NCI-H128 (cell line): ENCODE measurements around the gene INSL3.

ENCODE experiments used
- DNase-seq: peaks from one replicate; lab custom pipeline; 2025; ENCODE audit not compliant: unreplicated experiment; lab: John Stamatoyannopoulos, UW

The INSL3 gene, protein sequence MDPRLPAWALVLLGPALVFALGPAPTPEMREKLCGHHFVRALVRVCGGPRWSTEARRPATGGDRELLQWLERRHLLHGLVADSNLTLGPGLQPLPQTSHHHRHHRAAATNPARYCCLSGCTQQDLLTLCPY

DNA sequence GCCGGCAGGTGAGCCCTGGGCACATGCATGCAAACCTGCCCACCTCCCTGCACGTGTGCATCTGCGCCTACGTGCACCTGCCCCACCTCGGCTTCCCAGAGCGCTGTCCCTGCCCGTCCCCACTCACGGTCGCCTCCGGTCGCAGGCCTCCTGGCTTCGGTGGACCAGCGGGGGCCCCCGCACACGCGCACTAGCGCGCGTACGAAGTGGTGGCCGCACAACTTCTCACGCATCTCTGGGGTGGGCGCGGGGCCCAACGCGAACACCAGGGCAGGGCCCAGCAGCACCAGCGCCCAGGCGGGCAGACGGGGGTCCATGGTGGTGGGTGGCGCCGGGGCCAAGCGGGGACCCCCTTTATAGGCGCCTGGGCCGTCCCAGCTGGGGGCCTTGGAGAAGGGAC is at the start of gene INSL3:
INSL3 (minus strand) TSS at position 330 of the 400 bp plus-strand sequence; CDS start at position 317, 13 bp downstream.
- no peak for DNase-seq

DNA sequence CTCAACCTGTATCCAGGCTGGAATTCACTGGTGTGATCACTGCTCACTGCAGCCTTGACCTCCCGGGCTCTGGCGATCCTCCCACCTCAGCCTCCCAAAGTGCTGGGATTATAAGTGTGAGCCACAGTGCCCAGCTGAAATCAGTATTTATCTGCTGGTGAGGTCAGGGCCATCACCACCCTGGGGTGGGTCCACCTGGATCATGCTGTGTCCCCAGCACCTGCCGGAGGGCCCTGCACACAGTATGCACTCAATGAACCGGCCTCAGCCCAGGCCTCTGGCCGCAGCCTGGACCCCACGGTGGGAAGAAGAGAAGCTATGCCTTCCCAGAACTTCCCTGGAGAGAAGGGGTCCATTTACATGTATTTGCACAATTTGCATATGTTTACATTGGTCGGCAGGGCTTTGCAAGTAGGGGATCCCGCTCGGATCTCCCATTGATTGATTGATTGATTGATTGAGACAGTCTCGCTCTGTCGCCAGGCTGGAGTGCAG is 47.8 kb upstream of the INSL3 start:
- DNase-seq: no peak

GRCh38 chr19:17868669-17869068 is 47.4 kb upstream of the INSL3 start:
- no peak for DNase-seq

GRCh38 chr19:17866964-17867486 is 45.7 kb upstream of the INSL3 start:
- DNase-seq: no peak

DNA sequence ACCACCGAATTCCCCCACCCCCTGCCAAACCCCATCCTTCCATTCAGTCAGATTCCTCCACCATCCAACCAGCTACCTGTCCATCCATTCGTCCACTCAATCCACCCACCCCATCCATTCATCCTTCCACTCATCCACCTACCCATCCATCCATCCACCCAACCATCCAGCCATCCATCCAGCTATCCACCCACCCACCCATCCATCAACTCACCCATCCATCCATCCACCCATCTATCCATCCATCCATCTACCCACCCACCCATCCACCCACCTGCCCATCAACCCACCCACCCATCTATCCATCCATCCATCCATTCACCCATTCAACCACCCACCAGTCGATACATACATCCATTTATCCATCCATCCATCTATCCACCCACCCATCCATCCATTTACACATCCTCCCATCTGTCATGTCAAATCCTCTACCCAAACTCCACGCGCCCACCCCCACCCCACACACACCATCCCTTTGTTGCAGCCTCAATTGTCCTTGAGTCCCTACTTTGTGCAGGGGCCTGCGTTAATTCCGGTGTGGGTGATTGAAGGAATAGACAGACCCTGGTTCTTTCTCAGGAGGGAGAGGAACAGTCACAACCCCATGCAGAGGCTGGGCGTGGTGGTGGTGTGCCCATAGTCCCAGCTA is 45.1 kb upstream of the INSL3 start:
- DNase-seq: no peak

GRCh38 chr19:17865364-17866311 is 44.3 kb upstream of the INSL3 start:
- DNase-seq: no peak

- DNase-seq: no peak
These were observed 42.3 kb upstream of the INSL3 start for GRCh38 chr19:17863520-17864182.

GRCh38 chr19:17862711-17863519 is 41.6 kb upstream of the INSL3 start:
- DNase-seq: no peak

DNA sequence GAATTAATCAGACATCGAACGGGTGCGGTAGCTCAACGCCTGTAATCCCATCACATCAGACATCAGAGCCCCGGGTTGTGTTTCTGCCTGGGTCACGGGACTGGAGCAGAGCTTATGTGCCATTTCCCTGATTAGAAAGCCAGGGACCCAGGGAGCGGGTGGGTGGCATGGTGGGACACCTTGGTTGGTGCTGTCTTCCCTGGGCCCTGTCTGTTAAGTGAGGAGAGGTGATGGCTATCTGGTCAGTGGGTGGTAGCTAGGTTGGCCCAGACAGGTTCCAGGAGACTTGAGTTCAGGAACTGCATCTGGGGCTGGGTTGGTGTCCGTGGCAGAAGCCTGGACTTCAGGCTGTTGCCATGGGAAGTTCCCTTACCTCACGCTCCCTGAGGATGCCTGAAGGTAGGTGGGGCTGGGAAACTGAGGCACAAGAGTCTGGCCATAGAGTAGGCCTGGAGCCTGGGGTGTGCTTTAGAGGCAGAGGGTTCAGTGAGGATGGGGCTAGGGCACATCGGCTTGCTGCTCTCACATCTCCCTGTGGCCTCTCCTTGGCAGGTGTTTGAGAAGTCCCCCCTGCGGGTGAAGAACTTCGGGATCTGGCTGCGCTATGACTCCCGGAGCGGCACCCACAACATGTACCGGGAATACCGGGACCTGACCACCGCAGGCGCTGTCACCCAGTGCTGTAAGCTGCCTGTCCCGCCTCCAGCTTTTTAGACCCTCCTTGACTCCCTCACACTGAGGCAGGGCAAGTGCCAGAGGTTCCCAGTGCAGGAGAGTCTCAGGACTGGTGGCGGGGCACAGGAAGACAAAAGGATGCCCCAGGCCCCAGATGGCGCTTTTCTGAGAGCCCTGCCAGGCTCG is 40.5 kb upstream of the INSL3 start:
- DNase-seq: no peak

- no peak for DNase-seq
These were observed 39.7 kb upstream of the INSL3 start for GRCh38 chr19:17860993-17861360.

GRCh38 chr19:17860331-17860992 is 39.1 kb upstream of the INSL3 start:
- no peak for DNase-seq

DNA sequence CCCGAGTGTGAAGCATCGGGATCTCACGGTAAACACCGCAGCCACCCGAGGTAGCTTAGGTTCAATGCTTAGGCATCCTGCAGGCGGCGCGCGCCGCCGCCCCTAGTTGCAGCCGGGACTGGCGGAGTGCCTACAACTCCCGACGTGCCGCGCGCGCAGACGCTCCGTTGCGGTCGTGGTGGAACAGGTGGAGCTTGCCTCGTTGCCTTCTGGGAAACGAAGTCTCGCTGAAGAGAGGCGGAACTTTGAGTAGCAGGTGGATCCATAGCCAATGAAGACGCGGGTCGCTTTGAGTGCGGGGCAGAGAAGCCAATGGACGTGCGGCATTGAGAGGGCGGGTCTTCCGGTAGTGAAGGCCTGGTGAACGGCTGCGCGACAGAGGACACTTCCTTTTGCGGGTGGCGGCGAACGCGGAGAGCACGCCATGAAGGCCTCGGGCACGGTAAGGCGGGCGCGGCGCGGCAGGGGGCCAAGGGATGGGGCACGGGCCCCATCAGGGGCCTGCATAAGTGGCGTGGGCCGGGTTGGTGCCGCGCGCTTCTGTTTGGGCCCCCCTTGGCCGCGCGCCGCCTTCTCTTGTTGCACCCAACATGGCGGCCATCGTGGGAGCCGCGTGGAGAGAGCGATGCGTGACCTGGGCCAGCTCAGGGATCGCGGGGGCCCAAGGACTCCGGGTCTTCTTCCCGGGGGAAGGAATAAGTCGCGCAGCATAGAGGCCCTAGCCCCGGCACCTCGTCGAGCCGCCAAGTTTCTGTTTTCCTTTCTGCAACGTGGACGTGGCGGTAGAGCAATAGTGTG is 38.4 kb upstream of the INSL3 start, which contains the start of gene RPL18A:
RPL18A (plus strand) TSS at position 378 of the 798 bp plus-strand sequence; CDS start at position 425, 47 bp downstream.
- peak; percentile 98 for DNase-seq

DNA sequence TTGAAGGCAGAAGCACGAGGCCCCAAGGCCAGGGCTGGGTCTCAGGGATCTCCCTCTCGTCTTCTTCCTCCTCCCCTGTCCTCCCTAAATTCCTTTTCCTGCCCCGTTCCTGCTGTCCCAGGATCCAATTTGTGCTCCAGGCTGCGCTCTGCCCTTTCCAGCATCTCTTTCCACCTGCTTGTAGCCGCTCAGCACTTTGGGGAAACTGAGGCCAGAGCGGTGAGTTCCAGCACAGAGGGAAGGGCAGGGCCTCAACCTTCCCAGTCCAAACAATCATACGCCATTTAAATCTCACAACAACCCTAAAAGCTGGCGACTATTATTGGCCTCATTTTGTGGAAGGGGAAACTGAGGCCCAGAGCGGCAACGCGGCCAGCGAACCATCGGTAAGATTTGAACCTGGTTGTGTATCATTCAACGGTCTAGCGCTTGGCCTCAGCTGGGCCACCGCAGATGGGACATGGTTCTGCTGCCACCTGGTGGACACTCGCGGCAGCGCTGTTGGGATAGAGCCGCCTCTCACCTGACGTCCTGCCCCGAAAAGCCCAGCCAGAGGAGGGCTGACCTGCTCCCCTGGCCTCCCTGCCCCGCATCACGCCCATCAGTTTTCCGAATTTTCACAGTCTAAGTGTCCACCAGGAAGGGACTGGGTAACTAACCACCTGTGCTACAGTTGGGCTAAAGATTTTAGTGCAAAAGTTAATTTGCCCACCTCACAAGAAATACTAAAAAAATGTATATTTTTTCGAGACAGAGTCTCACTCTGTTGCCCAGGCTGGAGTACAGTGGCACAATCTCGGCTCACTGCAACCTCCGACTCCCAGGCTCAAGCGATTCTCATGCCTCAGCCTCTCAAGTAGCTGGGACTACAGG is 34.2 kb upstream of the INSL3 start:
- peak; percentile 39 for DNase-seq

GRCh38 chr19:17854061-17854460 is 32.7 kb upstream of the INSL3 start:
- no peak for DNase-seq

DNA sequence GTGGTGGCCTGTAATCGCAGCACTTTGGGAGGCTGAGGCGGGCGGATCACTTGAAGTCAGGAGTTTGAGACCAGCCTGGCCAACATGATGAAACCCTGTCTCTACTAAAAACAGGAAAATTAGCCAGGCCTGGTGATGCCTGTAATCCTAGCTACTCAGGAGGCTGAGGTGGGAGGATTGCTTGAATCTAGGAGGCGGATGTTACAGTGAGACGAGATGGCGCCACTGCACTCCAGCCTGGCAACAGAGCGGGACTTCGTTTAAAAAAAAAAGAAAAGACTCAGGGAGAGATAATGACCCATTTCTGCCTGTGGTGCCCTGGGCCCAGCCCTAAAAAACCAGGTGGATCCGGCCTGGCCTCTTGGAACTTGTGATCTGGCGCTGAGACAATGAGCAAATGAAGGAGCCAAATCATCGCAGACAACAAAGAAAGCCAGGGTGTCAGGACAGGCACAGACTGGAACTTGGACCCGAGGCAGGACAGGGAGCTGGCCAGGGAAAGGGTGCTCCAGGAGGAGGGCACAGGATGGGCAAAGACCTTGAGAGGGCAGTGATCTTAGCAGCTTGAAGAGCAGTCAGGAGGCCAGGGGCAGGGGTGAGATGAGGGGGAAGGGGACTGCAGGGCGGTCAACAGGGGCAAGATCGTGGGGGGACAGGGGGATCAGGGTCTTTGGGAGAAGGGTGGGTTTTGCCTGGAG is 27.4 kb upstream of the INSL3 start:
- DNase-seq: no peak
